Peyer's patch (tissue), 4 donors: ENCODE measurements around the gene SLC12A6. TPM values are rescaled to one million over a fixed set of nuclear protein-coding genes. Genes with fewer than 3 reads are reported as not detected.

ENCODE experiments used
- DNase-seq, 3 donors: peaks; one replicate each; pipeline ENCODE4 v3.0.0-alpha.2; 2017 to 2019
- H3K27ac ChIP-seq, 4 donors: fragments of 200-600 bp; sonication (generic); one replicate each; pipeline ENCODE4 v1.5.1; 2016 to 2019
- H3K27me3 ChIP-seq, 2 donors: fragments of 200-600 bp; sonication (generic); one replicate each; pipeline ENCODE4 v1.5.1; 2019
- H3K36me3 ChIP-seq, 3 donors: fragments of 200-600 bp; sonication (generic); one replicate each; pipeline ENCODE4 v1.5.1; 2016 to 2019
- H3K4me1 ChIP-seq, 4 donors: fragments of 200-600 bp; sonication (generic); one replicate each; pipeline ENCODE4 v1.5.1; 2016 to 2019
- H3K4me3 ChIP-seq, 4 donors: fragments of 200-600 bp; sonication (generic); 1 replicate in 3 of 4; 2 replicates in 1 of 4; pipeline ENCODE4 v1.5.1; 2016 to 2019; ENCODE audit warnings: mild to moderate bottlenecking in 1 of 4
- H3K9me3 ChIP-seq, 4 donors: fragments of 200-600 bp; sonication (generic); one replicate each; pipeline ENCODE4 v1.5.1; 2016 to 2019; ENCODE audit warnings: mild to moderate bottlenecking in 1 of 4
- CTCF ChIP-seq, 6 experiments: fragments of 450-650 bp in 4 of 6; fragments of 200-600 bp in 2 of 6; sonication (generic) in 1 of 6; IDR thresholded peaks; one replicate each; pipeline ENCODE4 v1.5.1; 2017 to 2019; ENCODE audit warnings: antibody characterized with exemption in 6 of 6, mild to moderate bottlenecking in 3 of 6, moderate library complexity in 1 of 6
- POLR2A ChIP-seq, 2 donors: fragments of 450-650 bp; IDR thresholded peaks; one replicate each; pipeline ENCODE4 v1.5.1; 2017; ENCODE audit warnings: antibody characterized with exemption in 2 of 2, mild to moderate bottlenecking in 2 of 2, moderate library complexity in 2 of 2
- total RNA-seq, 4 donors: library from RNA; depleted of rRNA; stranded (reverse); fragments of >200 nt; gene quantifications; one replicate each; pipeline ENCODE4 v1.1.0, GENCODE V29; 2016

The SLC12A6 gene
- total RNA-seq, 4 donors from 2014 or later: 48.7 to 111 (median 54.1) TPM

GRCh38 chr15:34314491-34315490, 22.8 kb downstream of the SLC12A6 start:
- H3K9me3 ChIP-seq: no peaks in the 10 kb centered on the region
- no peak overlapping the region for H3K4me3 ChIP-seq
- H3K27me3 ChIP-seq: no peaks in the 10 kb centered on the region
- no peaks in the 10 kb centered on the region for H3K36me3 ChIP-seq
- DNase-seq: no peak
- H3K4me1 ChIP-seq: peaks cover 0 to 18% (median 0%) of the 10 kb centered on the region in 4 donors
- H3K27ac ChIP-seq: no peak overlapping the region
- no peak for TF ChIP-seq POLR2A (IDR thresholded peaks at IDR 0.05)
- TF ChIP-seq CTCF (IDR thresholded peaks at IDR 0.05): no peak

GRCh38 chr15:34311563-34311962, 26.0 kb downstream of the SLC12A6 start:
- H3K4me1 ChIP-seq: peaks cover 0 to 3% (median 0%) of the 10 kb centered on the region in 4 donors
- H3K36me3 ChIP-seq: no peaks in the 10 kb centered on the region
- no peak overlapping the region for H3K27ac ChIP-seq
- no peak overlapping the region for H3K4me3 ChIP-seq
- TF ChIP-seq CTCF (IDR thresholded peaks at IDR 0.05) (no peak), POLR2A (IDR thresholded peaks at IDR 0.05) (no peak)
- H3K27me3 ChIP-seq: no peaks in the 10 kb centered on the region
- DNase-seq: no peak
- no peaks in the 10 kb centered on the region for H3K9me3 ChIP-seq

GRCh38 chr15:34304613-34305012, 33.0 kb downstream of the SLC12A6 start:
- Histone ChIP-seq H3K4me3 (no peak overlapping the region), H3K9me3 (no peaks in the 10 kb centered on the region), H3K27me3 (no peaks in the 10 kb centered on the region), H3K27ac (no peak overlapping the region), H3K36me3 (no peaks in the 10 kb centered on the region), H3K4me1 (no peaks in the 10 kb centered on the region)
- TF ChIP-seq CTCF (IDR thresholded peaks at IDR 0.05) (no peak), POLR2A (IDR thresholded peaks at IDR 0.05) (no peak)
- DNase-seq: no peak

GRCh38 chr15:34301058-34301457, 36.5 kb downstream of the SLC12A6 start:
- H3K4me1 ChIP-seq: no peaks in the 10 kb centered on the region
- no peaks in the 10 kb centered on the region for H3K27me3 ChIP-seq
- H3K36me3 ChIP-seq: no peaks in the 10 kb centered on the region
- H3K4me3 ChIP-seq: no peak overlapping the region
- H3K9me3 ChIP-seq: no peaks in the 10 kb centered on the region
- H3K27ac ChIP-seq: no peak overlapping the region
- no peak for TF ChIP-seq POLR2A (IDR thresholded peaks at IDR 0.05)
- no peak for TF ChIP-seq CTCF (IDR thresholded peaks at IDR 0.05)
- DNase-seq: no peak

- Histone ChIP-seq H3K4me1 (no peaks in the 10 kb centered on the region), H3K36me3 (peaks cover 0 to 9% (median 0%) of the 10 kb centered on the region in 3 donors), H3K4me3 (no peak overlapping the region), H3K27ac (no peak overlapping the region), H3K9me3 (no peaks in the 10 kb centered on the region), H3K27me3 (no peaks in the 10 kb centered on the region)
- DNase-seq: no peak
- no peak for TF ChIP-seq POLR2A (IDR thresholded peaks at IDR 0.05)
- no peak for TF ChIP-seq CTCF (IDR thresholded peaks at IDR 0.05)
These were observed 40.5 kb downstream of the SLC12A6 start for GRCh38 chr15:34297059-34297458.
